ENCODE data around the gene CXCL14. TPM values are rescaled to one million over a fixed set of nuclear protein-coding genes. Genes with fewer than 3 reads are reported as not detected.

Gene CXCL14
- total and polyA plus RNA-seq, 2 of the 4 experiments (the other 2 are of a cell fraction), result not detected

DNA sequence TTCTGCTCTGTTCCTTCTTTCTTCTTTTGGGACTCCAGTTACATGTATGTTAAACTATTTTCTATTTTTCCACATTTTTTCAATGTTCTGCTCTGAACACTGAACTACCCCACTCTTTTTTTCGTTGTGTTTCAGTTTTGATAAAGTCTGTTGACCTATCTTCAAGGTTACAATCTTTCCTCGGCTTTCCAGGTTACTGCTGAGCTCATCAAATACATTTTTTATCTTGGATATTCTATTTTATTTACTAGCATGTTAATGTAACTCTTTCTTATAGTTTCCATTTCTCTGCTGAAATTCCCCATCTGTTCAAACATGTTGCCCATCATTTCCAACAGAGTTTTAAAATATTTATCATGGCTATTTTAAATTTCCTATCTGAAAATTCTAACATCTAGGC is 56.8 kb downstream of the CXCL14 start:
- Histone ChIP-seq H3K36me3 (ENCODE audit: control insufficient read depth, insufficient read depth, low read length) (no peaks in the 10 kb centered on the region), H2AFZ (replicated peaks; ENCODE audit: low read length, poor library complexity) (no peak overlapping the region), H2BK15ac (ENCODE audit: low read depth, low read length) (no peak overlapping the region), H3K18ac (ENCODE audit: low read depth, low read length) (no peak overlapping the region), H3K4me2 (ENCODE audit: low read depth, low read length) (no peak overlapping the region), H3K4me3 (ENCODE audit: insufficient read depth, low read depth, low read length) (no peak overlapping the region), H4K91ac (ENCODE audit: insufficient read depth, low read depth, low read length) (no peak overlapping the region), H3K9me1 (ENCODE audit: insufficient read depth, low read length) (no peaks in the 10 kb centered on the region), H2AK5ac (ENCODE audit: low read depth, low read length) (no peak overlapping the region), H3K23ac (ENCODE audit: low read depth, low read length) (no peak overlapping the region), H3K4ac (ENCODE audit: low read depth, low read length) (no peak overlapping the region), H3K79me1 (ENCODE audit: low read depth in 1 of 2, low read length in 2 of 2) (no peaks in the 10 kb centered on the region), H4K20me1 (ENCODE audit: insufficient read depth, low read length) (no peaks in the 10 kb centered on the region), H3K27me3 (ENCODE audit: control insufficient read depth, insufficient read depth, low read length) (peaks cover 13% of the 10 kb centered on the region), H4K5ac (ENCODE audit: low read depth, low read length) (no peak overlapping the region), H4K8ac (ENCODE audit: low read depth in 2 of 2, low read length in 2 of 2) (no peak overlapping the region), H3K27ac (ENCODE audit: insufficient read depth, low read length) (no peak overlapping the region), H3K9me3 (ENCODE audit: control insufficient read depth, insufficient read depth, low read length) (no peaks in the 10 kb centered on the region), H2AK9ac (replicated peaks; ENCODE audit: low read depth, low read length, poor library complexity) (no peak overlapping the region), H3K56ac (ENCODE audit: extremely low read depth, insufficient read depth, low read length) (no peak overlapping the region), H3K4me1 (ENCODE audit: control insufficient read depth, insufficient read depth, low read length) (no peaks in the 10 kb centered on the region), H2BK120ac (ENCODE audit: low read depth, low read length) (no peak overlapping the region), H3K14ac (replicated peaks; ENCODE audit: low read depth, low read length) (no peak overlapping the region), H2BK20ac (ENCODE audit: low read depth, low read length) (no peak overlapping the region), H3K9ac (ENCODE audit: low read depth, low read length) (no peak overlapping the region), H2BK5ac (ENCODE audit: low read depth, low read length, poor library complexity, severe bottlenecking) (no peak overlapping the region)
- BruUV-seq (replicated peaks), result no TSS peak
- intact Hi-C loops (cut with micrococcal nuclease), result no loop called here
- DNase-seq (no peak), ATAC-seq (ENCODE audit: low read depth) (no peak)
- ChIA-PET POLR2A (ENCODE audit: unreplicated experiment) (no interaction called here), CTCF (no interaction called here)
- in situ Hi-C loops (cut with MboI; ENCODE audit: low sequenced_read_pairs), result no loop called here
- WGBS, 2 experiments (ENCODE audit: extremely low coverage in 2 of 2, insufficient read length in 1 of 2), result no CpG with 5 or more reads among the region's 2 CpGs
- no peak for TF ChIP-seq FOS (IDR thresholded peaks at IDR 0.05; ENCODE audit: low read depth, low read length)
- no peak for TF ChIP-seq SMC3 (IDR thresholded peaks at IDR 0.05; ENCODE audit: low read depth, low read length)
- peak; percentile 61; the same call in 1 of the 2 replicates for TF ChIP-seq MAFK (IDR thresholded peaks at IDR 0.05; ENCODE audit: low read depth, low read length)
- no peak for TF ChIP-seq CEBPB (IDR thresholded peaks at IDR 0.05; ENCODE audit: low read depth, low read length)
- no peak for TF ChIP-seq NFE2L2 (IDR thresholded peaks at IDR 0.05; ENCODE audit: low read depth, low read length)
- dilution Hi-C loops (cut with HindIII; ENCODE audit: low sequenced_read_pairs, unreplicated experiment), result no loop called here

Other genes with a start within 250 kb of the CXCL14 start
- 126 and 141 TPM in 2 replicates for gene MACROH2A1, start 179.8 kb downstream of the CXCL14 start, total RNA-seq (2012; rRNA removed)
- 122 and 132 TPM in 2 replicates for gene MACROH2A1, start 179.8 kb downstream of the CXCL14 start, polyA plus RNA-seq (2012; rRNA removed)
- not detected in 2 replicates for gene DCANP1, start 131.6 kb downstream of the CXCL14 start, total RNA-seq (2012; rRNA removed)
- not detected in 2 replicates for gene DCANP1, start 131.6 kb downstream of the CXCL14 start, polyA plus RNA-seq (2012; rRNA removed)
- gene TIFAB, start 126.6 kb downstream of the CXCL14 start, total RNA-seq (2012; rRNA removed), result not detected in 2 replicates
- gene TIFAB, start 126.6 kb downstream of the CXCL14 start, polyA plus RNA-seq (2012; rRNA removed), result not detected in 2 replicates
- gene NEUROG1, start 43.0 kb downstream of the CXCL14 start, total RNA-seq (2012; rRNA removed), result not detected in 2 replicates
- gene NEUROG1, start 43.0 kb downstream of the CXCL14 start, polyA plus RNA-seq (2012; rRNA removed), result not detected in 2 replicates

All from IMR-90 (cell line).